GM12878 (cell line): ENCODE results near the gene LMTK2. TPM values are rescaled to one million over a fixed set of nuclear protein-coding genes. Genes with fewer than 3 reads are reported as not detected.

Experiments used
- ATAC-seq: fragments of 200-7000 bp; cut with Tn5 transposase; 3 replicates; pipeline ENCODE4 v1.9.1; 2020; ENCODE audit warnings: mild to moderate bottlenecking, moderate library complexity
- BruUV-seq: library from RNA; stranded (reverse); fragments of 400-500 nt; replicated peaks from 2 replicates; lab custom pipeline; 2021; lab: Mats Ljungman, UMichigan
- CTCF ChIA-PET: fragments of 300-600 bp; sonication (Branson Sonifier 250); formaldehyde crosslinking; extraction: SDS; loops from one replicate; lab custom pipeline; 2021; ENCODE audit warnings: inconsistent platforms; lab: Yijun Ruan, JAX
- POLR2A ChIA-PET: fragments of 350-600 bp; formaldehyde crosslinking; extraction: SDS; loops from one replicate; lab custom pipeline; 2021; ENCODE audit warnings: inconsistent platforms; lab: Charles Lee
- RAD21 ChIA-PET: fragments of 300-600 bp; sonication (Branson Sonifier 250); formaldehyde crosslinking; loops from one replicate; lab custom pipeline; 2023; ENCODE audit warnings: antibody characterized with exemption; ENCODE audit not compliant: unreplicated experiment; lab: Charles Lee
- SMC1A ChIA-PET: fragments of 300-600 bp; sonication (Branson Sonifier 250); formaldehyde crosslinking; loops from one replicate; lab custom pipeline; 2023; ENCODE audit not compliant: unreplicated experiment, uncharacterized antibody; lab: Charles Lee
- DNase-seq: peaks from one replicate; pipeline ENCODE4 v3.0.0-alpha.2; 2011; ENCODE audit warnings: low read depth, low spot score
- FAIRE-seq: peaks from 3 replicates; lab custom pipeline; 2011; peaks lifted over from hg19 to GRCh38; lab: Jason Lieb, UNC
- H2AFZ ChIP-seq: 2 replicates; pipeline ENCODE4 v1.6.0; 2011; ENCODE audit warnings: low read depth, low read length, control low read depth; ENCODE audit not compliant: control insufficient read depth
- H3K27ac ChIP-seq: 2 replicates; pipeline ENCODE4 v1.5.1; 2011; ENCODE audit warnings: control low read depth; ENCODE audit not compliant: control insufficient read depth, insufficient read depth
- H3K27me3 ChIP-seq, 2 experiments: replicated peaks in 1 of 2; 2 replicates each; pipeline versions ENCODE4 v1.6.0 to v1.6.1; 2011; ENCODE audit warnings: low read length in 1 of 2; ENCODE audit not compliant: control insufficient read depth in 2 of 2, insufficient read depth in 2 of 2
- H3K36me3 ChIP-seq, 2 experiments: 2 replicates each; pipeline ENCODE4 v1.5.1; 2011; ENCODE audit warnings: low read length in 1 of 2; ENCODE audit not compliant: control insufficient read depth in 2 of 2, insufficient read depth in 2 of 2
- H3K4me1 ChIP-seq: 2 replicates; pipeline ENCODE4 v1.6.1; 2011; ENCODE audit warnings: mild to moderate bottlenecking, low read length, moderate library complexity, mixed read lengths; ENCODE audit not compliant: control insufficient read depth, insufficient read depth
- H3K4me2 ChIP-seq: 2 replicates; pipeline ENCODE4 v1.6.0; 2011; ENCODE audit warnings: control low read depth; ENCODE audit not compliant: control insufficient read depth, insufficient read depth
- H3K4me3 ChIP-seq: fragments of 200-600 bp; sonication (generic); 2 replicates; pipeline ENCODE4 v1.5.1; 2016
- H3K79me2 ChIP-seq: 2 replicates; pipeline ENCODE4 v1.6.0; 2011; ENCODE audit warnings: low read length; ENCODE audit not compliant: control insufficient read depth, insufficient read depth
- H3K9ac ChIP-seq: 2 replicates; pipeline ENCODE4 v1.8.0; 2011; ENCODE audit warnings: low read length, control low read depth, mixed read lengths; ENCODE audit not compliant: control insufficient read depth, insufficient read depth
- H3K9me3 ChIP-seq: replicated peaks from 3 replicates; pipeline ENCODE4 v1.5.1; 2011; ENCODE audit warnings: mild to moderate bottlenecking, low read length; ENCODE audit not compliant: control insufficient read depth, insufficient read depth
- H4K20me1 ChIP-seq: 2 replicates; pipeline ENCODE4 v1.6.0; 2011; ENCODE audit not compliant: control insufficient read depth, insufficient read depth
- ATF7 ChIP-seq: fragments of 450-650 bp; IDR thresholded peaks from 2 replicates; pipeline ENCODE4 v1.6.1; 2016; ENCODE audit warnings: low read depth, mild to moderate bottlenecking
- EED ChIP-seq: sonication (generic); IDR thresholded peaks from 2 replicates; pipeline ENCODE4 v1.6.1; 2016; ENCODE audit warnings: antibody characterized with exemption, low read depth
- IKZF2 ChIP-seq, 2 experiments: fragments of 450-650 bp; IDR thresholded peaks; 2 replicates each; pipeline ENCODE4 v1.6.1; 2017; ENCODE audit warnings: mild to moderate bottlenecking in 2 of 2, moderate library complexity in 2 of 2
- MTA2 ChIP-seq: fragments of 450-650 bp; IDR thresholded peaks from 2 replicates; pipeline ENCODE4 v1.6.1; 2016; ENCODE audit warnings: low read depth, mild to moderate bottlenecking, moderate library complexity
- NR2C1 ChIP-seq: fragments of 450-650 bp; IDR thresholded peaks from 2 replicates; pipeline ENCODE4 v1.6.1; 2017; ENCODE audit warnings: antibody characterized with exemption, mild to moderate bottlenecking, moderate library complexity
- NR2C2 ChIP-seq: IDR thresholded peaks from 2 replicates; pipeline ENCODE4 v1.6.1; 2011; ENCODE audit warnings: borderline replicate concordance, low read depth; ENCODE audit not compliant: control insufficient read depth, insufficient read length
- NR2F1 ChIP-seq: fragments of 450-650 bp; conservative IDR thresholded peaks from 2 replicates; pipeline ENCODE4 v1.6.1; 2017; ENCODE audit warnings: mild to moderate bottlenecking
- NRF1 ChIP-seq: conservative IDR thresholded peaks from 2 replicates; pipeline ENCODE4 v1.6.1; 2011; ENCODE audit warnings: mild to moderate bottlenecking, low read depth, low read length, improper control_type of control experiment
- POLR2AphosphoS2 ChIP-seq: IDR thresholded peaks from 2 replicates; pipeline ENCODE4 v1.6.1; 2011; ENCODE audit warnings: low read depth, mild to moderate bottlenecking, low read length, improper control_type of control experiment, moderate library complexity
- RB1 ChIP-seq: fragments of 450-650 bp; formaldehyde crosslinking; IDR thresholded peaks from 2 replicates; pipeline ENCODE4 v1.6.1; 2017; ENCODE audit warnings: mild to moderate bottlenecking, borderline replicate concordance
- SREBF1 ChIP-seq: IDR thresholded peaks from 2 replicates; pipeline ENCODE4 v1.6.1; 2012; ENCODE audit warnings: mild to moderate bottlenecking, low read length
- STAT1 ChIP-seq: fragments of 450-650 bp; conservative IDR thresholded peaks from 2 replicates; pipeline ENCODE4 v1.6.1; 2014; ENCODE audit warnings: antibody characterized with exemption, mild to moderate bottlenecking
- TCF3 ChIP-seq: IDR thresholded peaks from 2 replicates; pipeline ENCODE4 v1.6.1; 2012; ENCODE audit warnings: low read depth, mild to moderate bottlenecking, low read length, borderline replicate concordance; ENCODE audit not compliant: insufficient read depth
- whole genome bisulfite sequencing: methylation state at CpG from one replicate; pipeline ENCODE4 v1.1.6; 2016; ENCODE audit warnings: low lambda C conversion rate; ENCODE audit not compliant: insufficient replicate concordance, insufficient coverage; ENCODE audit errors: missing lambda C conversion rate; 5-methylcytosine and 5-hydroxymethylcytosine counted together
- in situ Hi-C: fragments of 300-500 bp; cut with MboI; formaldehyde crosslinking; loops from 9 replicates; pipeline ENCODE4 v1.14.3; 2018; ENCODE audit warnings: mixed read lengths
- intact Hi-C: fragments of 100-400 bp; cut with micrococcal nuclease; formaldehyde crosslinking; loops from one replicate; pipeline ENCODE4 v1.14.2; 2022; ENCODE audit not compliant: unreplicated experiment
- polyA plus RNA-seq, 11 experiments: library from polyadenylated mRNA; depleted of rRNA in 4 of 11; unstranded in 6 of 11; stranded (reverse) in 5 of 11; fragments of >200 nt; fragmentation: Nextera tagmentation in 4 of 11; fragmentation: Illumina TruSeq in 1 of 11; extraction: Ambion mirVana in 4 of 11; extraction: Trizol in 1 of 11; gene quantifications; 1 replicate in 1 of 11; 2 replicates in 10 of 11; pipeline versions ENCODE4 v1.2.1 to v1.2.3, GENCODE V29; 2011 to 2016; ENCODE audit warnings: inconsistent platforms in 2 of 11, missing spikeins in 2 of 11, low read depth in 1 of 11
- total RNA-seq, 4 experiments: library from RNA; depleted of rRNA in 3 of 4; stranded (reverse); fragments of >200 nt in 3 of 4; fragmentation: Illumina TruSeq in 1 of 4; extraction: Trizol in 1 of 4; gene quantifications; 2 replicates each; pipeline versions ENCODE4 v1.2.1 to v1.2.3, GENCODE V29; 2013 to 2021
- TF ChIP-seq, protein P1 (sequence below): fragments of 450-650 bp; IDR thresholded peaks from 2 replicates; pipeline ENCODE4 v1.6.1; 2016; ENCODE audit warnings: mild to moderate bottlenecking
- TF ChIP-seq, protein P2 (sequence below): IDR thresholded peaks from 2 replicates; pipeline ENCODE4 v1.6.1; 2012; ENCODE audit warnings: low read depth, low read length, improper control_type of control experiment
- TF ChIP-seq, protein P3 (sequence below): fragments of 450-650 bp; IDR thresholded peaks from 2 replicates; pipeline ENCODE4 v1.6.1; 2017; ENCODE audit warnings: mild to moderate bottlenecking

LMTK2 gene
- total and polyA plus RNA-seq, 10 of the 15 experiments (the other 5 are each of a cell fraction or from before 2014, with no cell fraction given) = 0.68 to 8.7 (median 4.6) TPM

DNA sequence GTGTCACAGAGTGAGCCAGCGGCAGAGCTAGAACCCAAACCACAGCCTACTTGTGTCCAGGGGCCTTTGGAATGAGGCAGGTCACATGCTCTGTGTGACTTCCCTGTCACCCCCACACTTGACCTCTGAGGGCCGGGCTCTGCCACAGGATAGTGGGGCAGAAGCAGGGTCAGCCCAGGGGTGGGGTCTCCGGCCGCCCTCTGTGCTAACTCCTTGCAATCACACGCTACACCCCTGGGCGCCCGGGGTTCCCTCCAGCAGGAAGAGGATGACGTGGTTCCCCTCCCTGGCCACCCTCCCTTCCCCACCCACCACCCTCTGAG is 125.6 kb downstream of the LMTK2 start (continued):
- TF ChIP-seq, protein P1, sequence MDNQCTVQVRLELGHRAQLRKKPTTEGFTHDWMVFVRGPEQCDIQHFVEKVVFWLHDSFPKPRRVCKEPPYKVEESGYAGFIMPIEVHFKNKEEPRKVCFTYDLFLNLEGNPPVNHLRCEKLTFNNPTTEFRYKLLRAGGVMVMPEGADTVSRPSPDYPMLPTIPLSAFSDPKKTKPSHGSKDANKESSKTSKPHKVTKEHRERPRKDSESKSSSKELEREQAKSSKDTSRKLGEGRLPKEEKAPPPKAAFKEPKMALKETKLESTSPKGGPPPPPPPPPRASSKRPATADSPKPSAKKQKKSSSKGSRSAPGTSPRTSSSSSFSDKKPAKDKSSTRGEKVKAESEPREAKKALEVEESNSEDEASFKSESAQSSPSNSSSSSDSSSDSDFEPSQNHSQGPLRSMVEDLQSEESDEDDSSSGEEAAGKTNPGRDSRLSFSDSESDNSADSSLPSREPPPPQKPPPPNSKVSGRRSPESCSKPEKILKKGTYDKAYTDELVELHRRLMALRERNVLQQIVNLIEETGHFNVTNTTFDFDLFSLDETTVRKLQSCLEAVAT = no peak
- no peak for TF ChIP-seq STAT1
- TF ChIP-seq POLR2AphosphoS2 = no peak
- TF ChIP-seq, protein P2, sequence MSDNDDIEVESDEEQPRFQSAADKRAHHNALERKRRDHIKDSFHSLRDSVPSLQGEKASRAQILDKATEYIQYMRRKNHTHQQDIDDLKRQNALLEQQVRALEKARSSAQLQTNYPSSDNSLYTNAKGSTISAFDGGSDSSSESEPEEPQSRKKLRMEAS = no peak
- TF ChIP-seq IKZF2 (IDR thresholded peaks at IDR 0.05) = no peak
- TF ChIP-seq, protein P3, sequence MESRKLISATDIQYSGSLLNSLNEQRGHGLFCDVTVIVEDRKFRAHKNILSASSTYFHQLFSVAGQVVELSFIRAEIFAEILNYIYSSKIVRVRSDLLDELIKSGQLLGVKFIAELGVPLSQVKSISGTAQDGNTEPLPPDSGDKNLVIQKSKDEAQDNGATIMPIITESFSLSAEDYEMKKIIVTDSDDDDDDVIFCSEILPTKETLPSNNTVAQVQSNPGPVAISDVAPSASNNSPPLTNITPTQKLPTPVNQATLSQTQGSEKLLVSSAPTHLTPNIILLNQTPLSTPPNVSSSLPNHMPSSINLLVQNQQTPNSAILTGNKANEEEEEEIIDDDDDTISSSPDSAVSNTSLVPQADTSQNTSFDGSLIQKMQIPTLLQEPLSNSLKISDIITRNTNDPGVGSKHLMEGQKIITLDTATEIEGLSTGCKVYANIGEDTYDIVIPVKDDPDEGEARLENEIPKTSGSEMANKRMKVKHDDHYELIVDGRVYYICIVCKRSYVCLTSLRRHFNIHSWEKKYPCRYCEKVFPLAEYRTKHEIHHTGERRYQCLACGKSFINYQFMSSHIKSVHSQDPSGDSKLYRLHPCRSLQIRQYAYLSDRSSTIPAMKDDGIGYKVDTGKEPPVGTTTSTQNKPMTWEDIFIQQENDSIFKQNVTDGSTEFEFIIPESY = no peak
- no peak for TF ChIP-seq NRF1

DNA sequence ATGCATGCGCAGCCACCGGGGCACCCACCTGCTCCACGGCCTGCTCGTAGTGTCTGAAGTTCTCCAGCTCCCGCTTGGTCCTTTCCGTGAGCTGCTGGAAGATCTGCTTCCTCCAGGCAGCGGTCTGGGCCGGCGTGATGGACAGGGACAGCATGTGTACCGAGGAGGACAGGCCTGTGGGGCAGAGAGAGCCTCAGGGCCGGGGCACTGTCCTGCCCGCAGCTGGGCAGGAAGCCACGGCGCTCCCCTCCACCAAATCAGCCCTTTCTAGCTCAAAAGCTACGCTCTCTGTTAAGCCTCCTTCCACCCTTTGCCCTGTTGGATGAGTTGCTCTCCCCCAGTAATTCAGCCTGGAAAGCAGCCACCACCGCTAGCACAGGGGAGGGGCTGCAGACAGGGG is 126.1 kb downstream of the LMTK2 start:
- Histone ChIP-seq H3K27me3 (no peaks in the 10 kb centered on the region), H3K4me1 (no peaks in the 10 kb centered on the region), H3K9ac (no peak overlapping the region), H3K79me2 (no peaks in the 10 kb centered on the region), H3K36me3 (no peaks in the 10 kb centered on the region), H4K20me1 (no peaks in the 10 kb centered on the region), H3K9me3 (no peaks in the 10 kb centered on the region), H2AFZ (no peak overlapping the region), H3K4me3 (no peak overlapping the region), H3K27ac (no peak overlapping the region), H3K4me2 (no peak overlapping the region)
- SMC1A ChIA-PET = no interaction called here
- 90% methylated on average over 16 of the region's 16 CpGs for WGBS
- no peak for FAIRE-seq
- RAD21 ChIA-PET = interaction anchor here (0.7 kb wide), 1 partner anchor 570 kb away, joined by 3 read pairs; no protein-coding TSS in a partner anchor
- BruUV-seq = no TSS peak
- no peak for DNase-seq
- TF ChIP-seq RB1 (no peak), MTA2 (no peak), EED (no peak), NR2F1 (no peak), ATF7 (no peak), NR2C2 (no peak), SREBF1 (no peak), TCF3 (no peak), NR2C1 (no peak)
- TF ChIP-seq, protein P2 = no peak
- CTCF ChIA-PET = interaction anchor here (0.9 kb wide), 1 partner anchor 211 kb away, joined by 4 read pairs; no protein-coding TSS in a partner anchor
- intact Hi-C loops (no loop called here), in situ Hi-C loops (no loop called here)
- POLR2A ChIA-PET = no interaction called here
- no peak for ATAC-seq
